WI38 (cell line): ENCODE measurements around the gene SPINT2.
"Not testable (repeated sequence)": the region's sequence is repeated elsewhere in the genome, so short reads cannot be mapped to it uniquely, and the experiment has no call there.

Source experiments
- H3K4me3 ChIP-seq: 2 replicates; pipeline ENCODE4 v1.5.1; 2011; ENCODE audit warnings: low read depth, mild to moderate bottlenecking, control low read depth, low read length
- TF ChIP-seq, protein P1 (sequence below): IDR thresholded peaks from 2 replicates; pipeline ENCODE4 v1.5.1; 2012; ENCODE audit warnings: low read depth, mild to moderate bottlenecking, control low read depth, low read length

The SPINT2 gene

DNA sequence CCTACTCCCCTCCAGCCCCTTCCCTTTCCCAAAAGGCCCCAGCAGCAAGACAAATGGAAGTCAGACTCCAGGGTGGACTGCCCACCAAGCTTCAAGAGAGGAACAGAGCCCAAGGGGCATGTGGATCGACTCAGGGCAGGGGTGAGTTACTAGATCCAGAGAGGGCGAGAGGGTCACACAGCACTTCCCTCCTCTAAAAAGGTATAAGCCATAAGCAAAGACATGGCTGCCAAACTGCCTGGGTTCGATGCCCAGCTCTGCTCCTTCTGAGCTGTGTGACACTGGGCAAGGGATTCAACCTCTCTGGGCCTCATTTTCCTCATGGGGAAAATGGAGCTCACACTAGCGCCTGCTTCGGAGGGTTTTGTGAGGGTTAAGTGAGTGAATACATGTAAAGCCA, 12.0 kb upstream of the SPINT2 start:
- TF ChIP-seq, protein P1, sequence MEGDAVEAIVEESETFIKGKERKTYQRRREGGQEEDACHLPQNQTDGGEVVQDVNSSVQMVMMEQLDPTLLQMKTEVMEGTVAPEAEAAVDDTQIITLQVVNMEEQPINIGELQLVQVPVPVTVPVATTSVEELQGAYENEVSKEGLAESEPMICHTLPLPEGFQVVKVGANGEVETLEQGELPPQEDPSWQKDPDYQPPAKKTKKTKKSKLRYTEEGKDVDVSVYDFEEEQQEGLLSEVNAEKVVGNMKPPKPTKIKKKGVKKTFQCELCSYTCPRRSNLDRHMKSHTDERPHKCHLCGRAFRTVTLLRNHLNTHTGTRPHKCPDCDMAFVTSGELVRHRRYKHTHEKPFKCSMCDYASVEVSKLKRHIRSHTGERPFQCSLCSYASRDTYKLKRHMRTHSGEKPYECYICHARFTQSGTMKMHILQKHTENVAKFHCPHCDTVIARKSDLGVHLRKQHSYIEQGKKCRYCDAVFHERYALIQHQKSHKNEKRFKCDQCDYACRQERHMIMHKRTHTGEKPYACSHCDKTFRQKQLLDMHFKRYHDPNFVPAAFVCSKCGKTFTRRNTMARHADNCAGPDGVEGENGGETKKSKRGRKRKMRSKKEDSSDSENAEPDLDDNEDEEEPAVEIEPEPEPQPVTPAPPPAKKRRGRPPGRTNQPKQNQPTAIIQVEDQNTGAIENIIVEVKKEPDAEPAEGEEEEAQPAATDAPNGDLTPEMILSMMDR: no peak
- no peak overlapping the region for H3K4me3 ChIP-seq

DNA sequence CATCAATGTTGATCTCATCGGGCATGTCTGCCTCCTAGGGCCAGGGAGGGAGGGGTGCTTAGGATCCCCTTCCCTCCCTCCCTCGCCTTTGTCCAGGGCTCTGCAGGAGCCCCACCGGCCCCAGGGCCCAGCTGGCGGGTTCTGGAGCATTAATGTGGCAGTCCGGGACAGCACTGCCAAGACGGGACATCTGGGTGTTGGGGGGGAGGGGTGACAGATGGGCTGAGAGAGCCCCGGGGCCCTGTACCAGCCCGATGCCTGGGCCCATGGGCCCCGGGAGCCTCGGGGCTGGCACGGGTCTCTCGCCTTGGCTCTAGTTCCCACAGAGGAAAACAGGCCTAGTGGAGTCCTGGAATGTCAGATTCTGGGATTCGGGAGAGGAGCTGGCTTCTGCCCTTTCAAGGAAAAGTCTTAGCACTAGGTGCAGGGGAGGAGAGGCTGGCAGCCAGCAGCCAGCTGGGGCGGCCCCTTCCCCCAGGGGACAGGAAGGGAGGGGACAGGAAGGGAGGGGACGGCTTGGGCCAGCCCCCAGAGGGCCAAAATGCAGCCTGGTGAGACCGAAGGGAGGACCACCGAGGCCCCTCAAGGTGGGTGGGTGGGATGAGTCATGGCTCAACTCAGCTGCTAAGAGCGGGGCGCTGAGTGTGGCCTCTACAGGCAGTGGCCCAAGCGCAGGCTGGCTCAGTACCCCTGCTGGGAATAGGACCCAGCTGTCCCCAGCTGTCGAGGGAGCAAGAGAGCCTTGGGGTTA, 11.3 kb upstream of the SPINT2 start:
- TF ChIP-seq, protein P1: no peak
- no peak overlapping the region for H3K4me3 ChIP-seq

DNA sequence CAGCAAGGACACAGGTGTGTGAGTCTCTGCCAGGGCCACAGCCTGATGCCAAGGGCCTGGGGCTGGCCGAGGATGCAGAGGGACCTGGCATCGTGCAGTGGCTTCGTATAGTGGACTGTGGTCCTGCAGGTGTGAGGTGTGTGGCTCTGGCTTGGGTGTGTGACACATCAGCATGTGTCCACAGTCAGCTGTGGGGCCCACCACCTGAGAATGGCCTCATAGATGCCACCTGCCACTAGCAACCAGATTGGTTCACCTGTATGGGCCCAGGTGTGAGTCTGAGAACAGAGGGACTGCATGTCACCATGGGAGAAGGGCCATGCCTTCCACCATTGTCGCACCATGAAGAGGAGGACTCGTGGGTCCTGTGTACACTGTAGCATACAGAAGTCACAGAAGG, 10.6 kb upstream of the SPINT2 start:
- H3K4me3 ChIP-seq: no peak overlapping the region

DNA sequence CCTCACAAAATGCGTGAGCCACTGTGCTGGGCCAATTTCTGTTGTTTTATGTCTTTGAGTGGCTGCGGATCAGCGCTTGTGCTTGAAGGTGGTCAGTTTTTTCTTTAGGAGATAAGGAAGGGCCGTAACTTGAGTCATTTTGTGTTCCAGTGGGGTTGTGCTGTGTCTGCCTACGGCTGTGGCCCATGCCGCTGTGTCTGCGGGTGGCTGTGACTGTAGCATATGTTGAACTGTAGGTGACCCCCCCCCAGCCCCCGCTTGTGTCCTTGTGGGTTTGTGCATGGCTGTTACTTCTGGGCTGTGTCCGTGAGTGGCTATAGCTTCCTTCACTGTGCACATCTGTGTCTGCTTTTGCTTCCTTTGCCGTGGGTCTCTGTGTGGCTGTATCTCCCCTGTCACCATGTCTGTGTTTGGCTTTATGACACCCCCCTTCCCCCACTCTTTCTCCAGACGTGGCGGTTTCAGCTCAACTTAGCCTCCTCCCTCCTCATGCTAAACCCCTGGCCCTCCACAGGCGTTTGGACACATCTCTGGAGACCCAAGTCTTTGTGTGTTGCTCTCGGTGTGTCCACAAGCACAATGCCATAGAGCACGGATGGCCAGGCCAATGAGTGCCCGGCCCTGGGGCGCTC, 8.9 kb upstream of the SPINT2 start:
- H3K4me3 ChIP-seq: peak overlapping the region; percentile 38
- TF ChIP-seq, protein P1: no peak

More for the DNA sequence above, 10.6 kb upstream of the SPINT2 start:
- TF ChIP-seq, protein P1: no peak

DNA sequence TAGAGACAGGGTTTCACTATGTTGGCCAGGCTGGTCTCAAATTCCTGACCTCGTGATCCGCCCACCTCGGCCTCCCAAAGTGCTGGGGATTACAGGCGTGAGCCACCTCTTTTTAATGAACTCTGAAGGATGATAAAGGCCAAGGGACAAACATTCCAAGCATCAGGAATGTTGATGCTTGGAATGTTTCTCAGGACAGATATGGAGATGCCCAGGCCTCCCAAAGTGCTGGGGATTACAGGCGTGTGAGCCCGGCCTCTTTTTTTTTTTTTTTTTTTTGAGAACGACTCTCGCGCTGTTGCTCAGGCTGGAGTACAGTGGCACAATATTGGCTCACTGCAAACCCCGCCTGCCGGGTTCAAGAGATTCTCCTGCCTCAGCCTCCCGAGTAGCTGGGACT, 2.4 kb upstream of the SPINT2 start:
- not testable (repeated sequence) for H3K4me3 ChIP-seq

DNA sequence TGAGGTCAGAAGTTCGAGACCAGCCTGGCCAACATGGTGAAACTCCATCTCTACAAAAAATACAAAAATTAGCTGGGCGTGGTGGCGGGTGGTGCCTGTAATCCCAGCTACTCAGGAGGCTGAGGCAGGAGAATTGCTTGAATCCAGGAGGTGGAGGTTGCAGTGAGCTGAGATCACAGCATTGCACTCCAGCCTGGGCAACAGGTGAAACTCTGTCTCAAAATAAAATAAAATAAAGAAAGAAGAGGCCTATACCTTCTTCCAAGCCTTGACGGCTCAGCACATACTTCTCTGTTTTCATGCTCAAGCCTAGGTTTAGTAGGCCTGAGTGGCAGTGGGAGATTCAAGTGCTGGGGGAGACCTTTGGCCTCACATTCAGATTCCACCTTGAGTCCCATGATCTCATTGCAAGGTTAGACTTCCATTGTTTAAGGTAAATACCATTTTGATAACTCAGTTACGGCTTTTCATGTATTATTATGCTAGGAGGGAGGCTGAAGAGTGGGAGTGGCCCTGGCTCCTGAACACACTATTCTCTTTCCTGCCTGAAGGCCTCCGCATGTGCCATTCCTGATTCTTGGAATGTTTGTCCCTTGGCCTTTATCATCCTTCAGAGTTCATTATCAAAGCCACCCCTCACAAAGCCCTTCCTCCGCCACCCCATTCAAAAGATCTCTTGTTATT, 1.6 kb upstream of the SPINT2 start:
- H3K4me3 ChIP-seq: no peak overlapping the region
- TF ChIP-seq, protein P1: no peak

DNA sequence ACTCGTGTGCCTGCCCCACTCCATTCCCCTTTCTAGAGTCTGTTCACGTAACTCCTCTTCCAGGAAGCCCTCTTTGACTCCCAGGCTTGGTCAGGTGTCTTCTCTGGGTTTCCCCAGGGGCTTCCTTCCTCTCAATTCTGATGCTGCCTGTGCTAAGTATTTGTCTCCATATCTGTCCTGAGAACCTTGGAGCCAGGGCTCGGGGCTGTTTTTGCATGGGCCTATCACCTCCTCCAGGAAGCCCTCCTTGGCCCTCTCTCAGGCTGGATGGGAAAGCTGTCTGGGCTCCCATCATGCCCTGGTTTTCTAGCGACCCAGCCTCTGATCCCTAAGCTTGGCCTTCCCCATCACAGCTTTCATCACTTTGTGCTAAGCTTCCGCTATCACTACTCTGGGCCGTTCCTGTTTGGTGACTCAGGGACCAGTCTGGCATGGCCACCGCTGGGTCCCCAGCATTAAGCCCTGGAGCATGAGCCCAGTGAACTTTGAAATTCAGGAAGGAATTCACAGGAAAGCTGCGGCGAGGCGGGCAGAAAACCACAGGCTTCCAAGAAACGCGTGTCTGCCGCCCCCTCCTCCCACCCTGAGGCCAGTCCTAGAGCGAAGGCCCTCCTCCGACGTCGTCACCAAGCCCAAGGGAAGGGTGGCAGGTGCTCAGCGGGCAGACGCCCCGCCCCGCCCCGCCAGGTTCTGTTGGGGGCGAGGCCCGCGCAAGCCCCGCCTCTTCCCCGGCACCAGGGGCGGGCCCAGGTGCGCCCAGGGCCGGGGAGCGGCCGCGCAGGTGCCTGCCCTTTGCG, 486 bp upstream of the SPINT2 start:
- H3K4me3 ChIP-seq: peak overlapping the region; percentile 30; the same call in 1 of the 2 replicates
- TF ChIP-seq, protein P1: no peak
